ENCODE results near the gene RELL1.

RELL1 gene

DNA sequence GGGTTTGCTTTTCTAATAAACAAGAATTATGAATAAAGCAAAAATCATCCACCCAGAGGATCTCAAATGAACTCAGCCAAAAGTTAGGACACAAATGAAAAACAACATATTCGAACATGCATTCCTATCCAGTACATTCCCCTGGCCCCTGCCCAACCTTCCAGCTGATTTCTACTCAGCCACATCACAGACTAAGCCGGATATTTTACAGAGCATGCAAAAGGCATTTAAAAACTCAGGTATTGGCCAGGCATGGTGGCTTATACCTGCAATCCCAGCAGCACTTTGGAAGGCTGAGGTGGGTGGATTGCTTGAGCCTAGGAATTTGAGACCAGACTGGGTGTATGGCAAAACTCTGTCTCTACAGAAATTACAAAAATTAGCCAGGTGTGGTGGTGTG, 54.6 kb downstream of the RELL1 start:
- no peak for DNase-seq

DNA sequence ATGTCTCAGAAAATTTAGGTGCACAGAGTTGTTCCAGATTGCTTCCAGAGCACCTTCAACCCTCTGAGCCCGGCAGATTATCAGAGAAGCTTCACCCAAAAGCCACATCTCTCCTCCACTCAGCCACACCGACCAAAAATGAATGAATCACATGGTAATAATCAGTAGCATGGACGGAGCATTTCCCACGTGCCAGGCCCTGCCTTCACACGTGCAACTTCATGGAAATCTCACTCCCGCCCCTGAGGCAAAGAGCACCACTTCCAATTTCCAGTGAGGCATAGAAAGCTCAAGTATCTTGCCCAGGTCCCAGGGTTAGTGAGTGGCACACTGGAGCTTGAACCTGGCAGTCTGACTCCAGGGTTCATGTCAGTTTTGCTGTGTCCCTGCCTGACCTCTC, 56.5 kb downstream of the RELL1 start:
- DNase-seq: no peak

DNA sequence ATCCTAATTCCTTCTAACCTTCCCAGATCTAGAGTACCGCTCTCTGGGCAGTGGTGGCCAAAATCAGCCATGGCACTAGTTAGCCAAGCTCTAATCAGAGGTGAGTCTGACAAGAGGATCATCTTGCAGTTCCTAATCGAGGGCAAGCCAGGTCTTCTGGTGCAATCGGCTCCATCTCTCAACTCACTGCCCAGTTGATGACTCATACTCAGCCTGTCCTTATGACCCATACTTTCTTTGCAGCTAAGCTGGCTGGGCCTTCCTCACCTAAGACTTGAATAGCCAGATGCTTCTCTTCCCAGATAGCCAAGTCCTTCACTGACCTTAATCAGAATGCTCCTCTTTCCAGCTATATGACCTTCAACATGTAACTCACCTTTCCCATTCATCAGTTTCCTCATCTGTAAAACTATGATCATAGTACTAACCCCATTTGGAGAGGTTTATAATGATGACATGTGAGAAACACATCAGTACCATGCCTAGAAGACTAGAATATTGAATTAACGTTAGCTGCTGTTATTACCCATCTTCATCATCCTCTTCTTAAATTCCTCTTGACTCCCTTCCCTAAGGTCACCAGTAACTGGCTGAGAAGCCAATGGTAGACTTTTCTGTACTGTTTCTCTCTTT, 57.1 kb downstream of the RELL1 start:
- no peak for DNase-seq

- no peak for DNase-seq
These were observed 58.9 kb downstream of the RELL1 start for GRCh38 chr4:37627263-37627662.

GRCh38 chr4:37625499-37625898, 60.7 kb downstream of the RELL1 start:
- no peak for DNase-seq

DNA sequence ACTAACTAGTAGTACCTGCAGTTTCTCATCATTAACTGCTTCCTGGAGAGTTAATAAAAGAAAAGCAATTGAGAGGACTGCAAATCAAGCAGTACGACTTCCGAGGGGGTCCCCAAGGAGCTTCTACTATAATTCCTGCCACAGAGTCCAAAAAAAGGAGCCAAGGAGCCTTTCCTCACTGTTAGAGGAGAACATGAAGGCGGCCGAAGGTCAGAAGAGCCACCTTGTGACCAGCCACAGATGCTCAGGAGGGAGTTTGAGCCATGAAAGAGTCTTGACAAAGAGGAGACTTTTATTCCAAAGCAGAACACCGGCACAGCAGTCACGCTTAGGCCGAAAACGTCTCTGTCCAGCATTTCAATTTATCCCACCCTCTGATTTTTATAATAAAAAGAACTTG, 62.2 kb downstream of the RELL1 start:
- DNase-seq: no peak

GRCh38 chr4:37623125-37623524, 63.1 kb downstream of the RELL1 start:
- DNase-seq: no peak

DNA sequence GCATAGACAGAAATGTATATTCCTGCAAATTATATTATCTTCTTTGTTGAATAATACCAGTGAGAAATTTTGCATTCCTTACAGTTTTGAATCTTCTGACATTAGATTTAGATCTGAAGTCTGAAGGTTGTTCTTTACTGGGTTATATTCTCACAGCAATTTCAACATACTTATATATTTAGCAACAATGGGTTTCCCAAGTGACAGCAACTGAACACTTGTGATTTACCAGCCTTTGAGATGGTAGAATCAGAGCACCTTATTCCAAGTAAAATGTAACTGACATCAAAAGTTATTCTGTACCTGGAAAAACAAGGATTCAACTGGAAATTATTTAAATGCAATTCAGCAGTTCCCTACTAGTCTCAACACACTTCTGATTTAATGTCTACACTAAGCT, 66.0 kb downstream of the RELL1 start:
- no peak for DNase-seq

GRCh38 chr4:37615720-37616063, 70.5 kb downstream of the RELL1 start:
- no peak for DNase-seq

DNA sequence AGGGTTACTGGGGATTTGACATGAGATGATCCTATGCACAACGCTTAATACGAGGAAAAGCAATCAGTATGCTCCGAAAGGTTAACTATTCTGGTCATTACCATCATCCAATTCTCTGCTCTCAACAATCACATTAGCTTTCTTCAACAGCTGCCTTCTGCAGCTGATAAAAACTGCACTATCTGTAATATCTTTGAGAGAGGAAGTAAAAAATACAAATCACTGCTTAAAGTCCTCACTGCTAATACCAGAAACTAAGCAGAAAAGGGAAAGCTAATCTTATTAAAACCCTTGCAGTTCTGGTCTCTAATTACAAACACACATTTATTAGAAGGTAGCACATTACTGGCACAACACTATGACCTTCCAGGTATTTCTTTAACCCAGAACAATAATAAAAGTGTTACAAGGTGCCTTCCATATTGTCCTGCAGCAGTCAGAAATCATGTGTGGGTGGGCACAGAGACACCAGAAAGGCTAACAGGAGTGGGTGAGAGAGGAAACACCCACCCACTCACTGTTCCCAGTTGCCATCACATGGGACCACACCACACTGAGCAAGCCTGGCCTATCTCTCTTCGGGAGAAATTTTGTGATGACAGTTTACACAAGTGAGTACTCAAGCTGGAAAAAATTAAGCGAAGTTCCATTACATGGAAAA, 71.0 kb downstream of the RELL1 start:
- DNase-seq: no peak

DNA sequence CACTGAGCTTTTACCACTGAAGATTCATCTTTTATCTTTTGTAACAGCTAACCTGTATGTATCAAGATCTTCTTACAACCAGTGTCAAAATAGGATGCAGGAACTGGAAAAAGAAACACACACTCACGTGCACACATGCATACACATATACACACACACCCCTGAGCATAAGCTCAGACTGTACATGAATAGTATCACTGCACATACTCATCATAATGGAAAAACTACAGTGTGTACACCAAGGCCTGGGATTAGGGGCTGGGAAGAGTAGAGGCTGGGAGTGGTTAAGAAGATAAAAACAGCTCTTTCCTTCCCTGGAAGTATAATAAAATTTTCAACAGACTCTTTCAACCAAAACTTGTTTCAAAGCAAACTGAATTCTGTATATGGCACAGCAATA, 73.4 kb downstream of the RELL1 start:
- DNase-seq: no peak

DNA sequence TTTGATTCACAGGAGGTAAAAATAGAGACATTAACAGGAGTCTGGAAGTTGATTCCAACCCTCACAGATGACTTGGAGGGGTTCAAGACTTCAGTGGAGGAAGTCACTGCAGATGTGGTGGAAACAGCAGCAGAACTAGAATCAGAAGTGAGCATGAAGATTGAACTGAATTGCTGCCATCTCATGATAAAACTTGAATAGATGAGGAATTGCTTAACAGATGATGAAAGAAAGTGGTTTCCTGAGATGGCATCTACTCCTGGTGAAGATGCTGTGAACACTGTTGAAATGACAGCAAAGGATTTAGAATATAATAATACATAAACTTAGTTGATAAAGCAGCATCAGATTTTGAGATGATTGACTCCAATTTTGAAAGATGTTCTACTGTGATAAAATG, 76.5 kb downstream of the RELL1 start:
- no peak for DNase-seq

DNA sequence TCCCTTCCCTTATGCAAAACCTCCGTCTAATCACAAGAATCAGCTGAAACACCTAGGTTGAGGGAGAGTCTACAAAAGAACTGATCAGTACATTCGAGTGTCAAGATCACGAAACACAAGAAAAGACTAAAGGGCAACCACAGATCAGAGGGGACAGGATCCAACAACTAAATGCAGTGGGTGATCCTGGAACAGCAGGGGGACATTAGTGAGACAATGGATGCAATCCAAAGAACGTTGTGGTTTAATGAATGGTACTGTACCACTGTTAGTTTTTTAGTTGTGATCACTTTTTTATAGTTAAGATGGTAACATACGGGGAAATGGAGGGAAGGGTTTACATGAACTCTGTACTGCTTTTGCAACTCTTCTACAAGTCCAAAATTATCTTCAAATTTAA, 79.2 kb downstream of the RELL1 start:
- DNase-seq: no peak

GRCh38 chr4:37605843-37606565, 80.2 kb downstream of the RELL1 start:
- no peak for DNase-seq

DNA sequence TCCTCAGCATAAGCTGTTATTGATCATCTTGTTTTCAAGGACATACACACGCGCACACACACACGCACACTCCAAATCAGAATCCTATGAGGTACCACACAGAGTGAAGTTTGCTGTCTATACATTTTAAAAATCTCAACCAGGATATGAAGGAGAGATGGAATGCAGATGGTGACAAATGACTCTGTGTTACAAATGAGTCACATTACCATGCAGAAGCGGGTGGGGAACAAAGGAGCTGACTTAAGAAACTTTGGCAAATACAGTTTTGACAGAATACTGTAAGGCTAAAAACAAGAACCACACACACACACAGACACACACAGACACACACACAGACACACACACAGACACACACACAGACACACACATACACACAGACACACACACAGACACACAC, 81.7 kb downstream of the RELL1 start:
- no peak for DNase-seq

GRCh38 chr4:37603711-37604110, 82.5 kb downstream of the RELL1 start:
- no peak for DNase-seq

DNA sequence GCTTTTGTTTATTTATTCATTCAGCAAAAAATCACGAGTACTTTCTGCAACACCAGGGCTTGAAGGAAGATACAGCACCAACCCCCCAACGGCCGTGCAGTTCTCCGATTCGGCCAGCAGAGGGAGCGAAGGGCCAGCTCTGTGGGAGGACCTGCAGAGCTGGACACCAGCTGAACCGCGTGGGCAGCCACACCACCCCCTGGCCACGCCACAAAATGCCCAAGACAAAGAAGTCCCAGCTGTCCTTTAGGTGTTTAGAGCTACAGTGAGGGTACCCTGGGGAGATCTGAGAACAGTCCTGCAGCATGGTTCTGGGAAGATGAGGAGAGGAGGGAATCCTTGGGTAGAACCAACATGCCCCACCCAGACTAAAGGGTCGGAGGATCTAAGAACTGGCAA, 83.1 kb downstream of the RELL1 start:
- no peak for DNase-seq

GRCh38 chr4:37602454-37603069, 83.6 kb downstream of the RELL1 start:
- no peak for DNase-seq

- DNase-seq: peak; percentile 13
These were observed 84.6 kb downstream of the RELL1 start for GRCh38 chr4:37601531-37601930.

DNA sequence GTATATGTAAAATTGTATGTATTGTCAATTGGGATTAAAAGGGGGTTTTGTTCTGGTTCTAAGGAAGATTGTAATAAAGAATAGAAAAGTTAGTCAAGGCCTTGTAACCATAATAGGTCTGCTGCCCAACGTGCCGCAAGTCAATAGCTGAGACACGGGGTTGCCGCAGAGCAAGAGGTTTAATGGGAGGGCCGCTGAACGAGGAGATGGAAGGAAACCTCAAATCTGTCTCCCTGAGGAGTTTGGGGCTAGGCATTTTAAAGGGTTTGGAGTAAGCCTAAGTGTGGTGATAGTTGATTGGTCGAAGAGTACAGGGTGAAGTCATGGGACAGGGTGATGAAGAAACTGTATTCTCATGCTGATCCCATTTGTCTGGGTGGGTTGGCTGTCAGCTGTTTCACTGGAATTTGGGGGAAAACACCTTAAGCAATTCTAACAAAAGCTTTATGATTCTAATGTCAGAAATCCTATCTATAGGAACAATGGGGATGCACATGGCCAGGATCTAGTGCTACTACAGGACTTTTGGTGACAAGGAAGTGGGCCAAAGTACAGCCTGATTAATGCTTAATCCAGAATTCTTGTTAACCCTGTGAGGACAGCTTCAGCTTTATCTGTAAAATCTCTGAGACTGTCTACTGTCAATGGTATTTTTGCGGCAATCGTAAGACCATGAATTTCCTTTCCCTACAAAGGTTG, 86.9 kb downstream of the RELL1 start:
- DNase-seq: no peak

DNA sequence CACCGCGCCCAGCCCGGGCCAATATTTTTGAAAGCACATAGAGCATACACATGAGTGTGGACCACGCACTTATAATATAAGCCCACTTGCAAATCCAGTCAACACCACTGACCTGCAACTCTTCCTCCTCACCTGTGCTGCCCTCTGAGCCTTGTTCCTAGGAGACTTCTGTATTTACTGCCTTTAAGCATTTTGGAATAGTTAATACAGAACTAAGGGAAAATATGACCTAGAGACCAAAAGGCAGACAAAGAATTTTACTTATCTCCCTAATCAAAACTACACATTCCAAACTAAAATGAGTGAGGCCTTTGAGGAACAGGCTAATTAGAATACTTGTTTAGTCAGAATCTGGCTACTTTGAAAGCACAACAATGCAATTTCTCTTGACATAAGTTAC, 89.1 kb downstream of the RELL1 start:
- DNase-seq: no peak

DNA sequence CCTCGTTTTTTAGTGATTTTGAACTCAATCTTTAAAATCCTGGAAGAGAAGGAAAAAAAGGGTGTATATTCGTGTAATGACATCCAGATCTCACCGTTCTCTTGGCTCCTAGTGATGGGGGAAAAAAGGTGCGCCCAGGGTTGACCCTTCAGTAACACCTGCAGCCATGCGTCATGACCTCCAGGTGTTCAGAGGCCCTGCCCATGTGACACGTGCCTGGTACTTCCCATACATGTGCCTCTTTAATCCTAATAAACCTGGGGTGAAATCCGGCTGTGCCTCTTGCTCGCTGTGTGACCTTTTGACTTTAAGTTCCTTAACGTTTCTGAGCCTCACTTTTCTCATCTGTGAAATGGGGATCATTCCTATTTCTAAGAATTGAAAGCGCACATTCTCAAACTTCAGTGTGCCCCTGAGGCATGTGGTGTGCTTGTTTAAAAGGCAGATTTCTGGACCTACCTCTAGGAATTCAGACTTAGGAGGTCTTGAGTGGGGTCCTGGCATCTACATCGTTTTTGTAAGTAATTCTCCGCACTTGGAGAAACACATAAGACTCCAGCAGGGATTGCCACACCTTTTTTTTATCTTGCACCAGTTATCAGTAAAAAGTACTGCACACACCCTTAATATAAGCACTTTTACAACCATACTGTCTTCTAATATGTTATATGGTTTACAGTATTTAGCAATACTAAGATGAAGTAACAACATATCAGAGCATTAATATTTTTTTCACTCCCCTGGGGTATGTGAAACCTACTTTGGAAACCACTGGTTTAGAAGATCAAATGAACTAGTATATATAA, 90.1 kb downstream of the RELL1 start:
- DNase-seq: no peak

DNA sequence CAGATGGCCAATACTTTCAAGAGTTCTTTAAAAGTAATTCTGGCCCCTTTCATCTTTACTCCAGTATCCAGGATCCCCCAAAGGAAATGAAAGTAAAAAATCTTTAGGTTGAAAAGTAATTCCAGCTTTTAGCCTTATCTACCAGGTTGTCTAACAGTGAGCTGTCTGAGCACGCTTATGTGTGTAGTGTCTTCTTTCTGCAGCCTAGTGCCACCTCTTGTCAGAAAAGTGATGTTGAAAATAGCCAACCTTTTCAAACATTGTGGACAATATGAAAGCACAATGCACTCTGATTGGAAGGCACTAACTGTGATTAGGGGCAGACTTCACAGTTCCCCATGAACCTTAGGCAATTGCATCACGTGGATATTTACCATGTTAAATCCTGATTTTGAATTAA, 92.1 kb downstream of the RELL1 start:
- DNase-seq: no peak

Measured in SIG-M5 (cell line).